HepG2 (cell line): Measurements from ENCODE around the gene FAM83F. TPM values are rescaled to one million over a fixed set of nuclear protein-coding genes. Genes with fewer than 3 reads are reported as not detected.

ENCODE experiments used
- ATAC-seq: fragments of 200-7000 bp; cut with Tn5 transposase; 3 replicates; pipeline ENCODE4 v1.9.1; 2020; ENCODE audit warnings: mild to moderate bottlenecking, moderate library complexity
- BruUV-seq: library from RNA; stranded (reverse); fragments of 400-500 nt; replicated peaks from 2 replicates; lab custom pipeline; 2021; lab: Mats Ljungman, UMichigan
- CTCF ChIA-PET: fragments of 300-600 bp; formaldehyde crosslinking; extraction: SDS; loops from one replicate; lab custom pipeline; 2021; ENCODE audit warnings: low total read pairs, inconsistent platforms, low intra/inter-chr PET ratio; lab: Yijun Ruan, JAX
- POLR2A ChIA-PET: fragments of 350-600 bp; sonication (Branson Sonifier 250); formaldehyde crosslinking; loops from one replicate; lab custom pipeline; 2020; ENCODE audit warnings: antibody characterized with exemption, inconsistent platforms; lab: Yijun Ruan, JAX
- DNase-seq: peaks from one replicate; pipeline ENCODE4 v3.0.0-alpha.2; 2015; ENCODE audit warnings: low spot score
- FAIRE-seq: peaks from 3 replicates; lab custom pipeline; 2011; peaks lifted over from hg19 to GRCh38; lab: Jason Lieb, UNC
- H2AFZ ChIP-seq: one replicate; pipeline ENCODE4 v1.6.1; 2011; ENCODE audit warnings: low read length, inconsistent platforms
- H3K27ac ChIP-seq: fragments of 300-600 bp; 3 replicates; pipeline ENCODE4 v1.8.0; 2011; ENCODE audit warnings: mixed run types, mild to moderate bottlenecking, mixed read lengths, low read length, inconsistent platforms; ENCODE audit not compliant: insufficient read depth; ENCODE audit errors: extremely low read length
- H3K27me3 ChIP-seq, 2 experiments: fragments of 200-600 bp in 1 of 2; 2 replicates in 1 of 2; 3 replicates in 1 of 2; pipeline versions ENCODE4 v1.6.0 to v1.8.0; 2011; ENCODE audit warnings: low read length in 2 of 2, mild to moderate bottlenecking in 2 of 2, moderate library complexity in 2 of 2, inconsistent platforms in 1 of 2; ENCODE audit not compliant: insufficient read depth in 2 of 2, control insufficient read depth in 1 of 2
- H3K36me3 ChIP-seq, 2 experiments: fragments of 200-600 bp in 1 of 2; replicated peaks in 1 of 2; 2 replicates in 1 of 2; 3 replicates in 1 of 2; pipeline versions ENCODE4 v1.5.1 to v1.8.0; 2011; ENCODE audit warnings: low read length in 2 of 2, inconsistent platforms in 1 of 2; ENCODE audit not compliant: insufficient read depth in 2 of 2, control insufficient read depth in 1 of 2
- H3K4me1 ChIP-seq: 2 replicates; pipeline ENCODE4 v1.5.1; 2012; ENCODE audit warnings: low read length, inconsistent platforms; ENCODE audit not compliant: insufficient read depth
- H3K4me2 ChIP-seq: 2 replicates; pipeline ENCODE4 v1.6.0; 2011; ENCODE audit warnings: low read depth, low read length, inconsistent platforms
- H3K4me3 ChIP-seq, 3 experiments: fragments of 200-600 bp in 1 of 3; sonication (generic), shearing (Covaris generic) in 1 of 3; replicated peaks in 1 of 3; 2 replicates each; pipeline ENCODE4 v1.5.1; 2011 to 2016; ENCODE audit warnings: low read length in 3 of 3, inconsistent platforms in 2 of 3, low read depth in 2 of 3, mild to moderate bottlenecking in 2 of 3, control low read depth in 1 of 3, mixed read lengths in 1 of 3; ENCODE audit not compliant: insufficient read depth in 1 of 3
- H3K79me2 ChIP-seq: one replicate; pipeline ENCODE4 v1.6.1; 2011; ENCODE audit warnings: low read length, inconsistent platforms; ENCODE audit not compliant: insufficient read depth
- H3K9ac ChIP-seq: 2 replicates; pipeline ENCODE4 v1.6.0; 2011; ENCODE audit warnings: mild to moderate bottlenecking, low read depth, low read length, inconsistent platforms; ENCODE audit not compliant: insufficient read depth
- H3K9me3 ChIP-seq: 2 replicates; pipeline ENCODE4 v1.5.1; 2012; ENCODE audit warnings: mild to moderate bottlenecking, low read length
- H4K20me1 ChIP-seq: 2 replicates; pipeline ENCODE4 v1.6.0; 2011; ENCODE audit warnings: inconsistent platforms, mild to moderate bottlenecking, low read length, moderate library complexity; ENCODE audit not compliant: insufficient read depth
- ATF3 ChIP-seq: sonication (generic); formaldehyde crosslinking; IDR thresholded peaks from 2 replicates; pipeline ENCODE4 v1.4.0; 2020; ENCODE audit warnings: missing genetic modification reagents
- IKZF1 ChIP-seq: fragments of 450-650 bp; IDR thresholded peaks from 2 replicates; pipeline ENCODE4 v1.7.1; 2016
- KLF9 ChIP-seq: IDR thresholded peaks from 2 replicates; pipeline ENCODE4 v1.6.1; 2016; ENCODE audit warnings: low read depth
- MAFF ChIP-seq: IDR thresholded peaks from 2 replicates; pipeline ENCODE4 v1.6.1; 2011; ENCODE audit warnings: low read depth, low read length, improper control_type of control experiment
- MAFK ChIP-seq, 2 experiments: IDR thresholded peaks in 1 of 2; conservative IDR thresholded peaks in 1 of 2; 2 replicates each; pipeline ENCODE4 v1.6.1; 2011; ENCODE audit warnings: improper control_type of control experiment in 2 of 2, low read length in 2 of 2
- RARA ChIP-seq: IDR thresholded peaks from 2 replicates; pipeline ENCODE4 v1.6.1; 2016; ENCODE audit warnings: missing genetic modification reagents, missing compliant biosample characterization
- YY1 ChIP-seq: IDR thresholded peaks from 2 replicates; pipeline ENCODE4 v1.6.1; 2011; ENCODE audit warnings: low read length, low read depth, moderate library complexity, mild to moderate bottlenecking; ENCODE audit not compliant: insufficient read depth, insufficient replicate concordance
- ZBTB25 ChIP-seq: IDR thresholded peaks from 2 replicates; pipeline ENCODE4 v1.6.1; 2018; ENCODE audit warnings: missing genetic modification reagents
- ZNF557 ChIP-seq: sonication (generic); formaldehyde crosslinking; IDR thresholded peaks from 2 replicates; pipeline ENCODE4 v1.4.0; 2020; ENCODE audit warnings: missing genetic modification reagents
- ZSCAN21 ChIP-seq: sonication (generic); formaldehyde crosslinking; IDR thresholded peaks from 2 replicates; pipeline ENCODE4 v1.8.0; 2022; ENCODE audit warnings: mild to moderate bottlenecking, missing genetic modification reagents, moderate library complexity, borderline replicate concordance
- whole genome bisulfite sequencing: methylation state at CpG from one replicate; pipeline ENCODE4 v1.1.6; 2017; ENCODE audit warnings: low lambda C conversion rate; 5-methylcytosine and 5-hydroxymethylcytosine counted together
- in situ Hi-C: cut with HindIII; loops from 2 replicates; pipeline ENCODE4 v1.10.0; 2017; ENCODE audit warnings: low pct_unique_long_range_greater_than_20kb; ENCODE audit not compliant: extremely low pct_ligation_motif_present
- intact Hi-C: fragments of 100-400 bp; cut with micrococcal nuclease; formaldehyde crosslinking; loops from one replicate; pipeline ENCODE4 v1.10.0; 2022; ENCODE audit not compliant: unreplicated experiment
- polyA plus RNA-seq, 8 experiments: library from polyadenylated mRNA; depleted of rRNA in 3 of 8; stranded (reverse) in 7 of 8; unstranded in 1 of 8; fragments of >200 nt; fragmentation: Illumina TruSeq in 4 of 8; extraction: Trizol in 4 of 8; gene quantifications; 2 replicates each; pipeline versions ENCODE4 v1.2.1 to v1.2.3, GENCODE V29; 2011 to 2016; ENCODE audit warnings: low read depth in 4 of 8, missing spikeins in 1 of 8, mixed read lengths in 1 of 8; ENCODE audit not compliant: insufficient read depth in 1 of 8
- total RNA-seq, 5 experiments: library from RNA; depleted of rRNA; stranded (reverse); fragments of >200 nt; fragmentation: Illumina TruSeq; extraction: Trizol; gene quantifications; 2 replicates each; pipeline ENCODE4 v1.2.3, GENCODE V29; 2016; ENCODE audit warnings: low read depth in 1 of 5

The FAM83F gene
- total and polyA plus RNA-seq, 2 of the 13 experiments (the other 11 are each of a cell fraction or from before 2014, with no cell fraction given) = not detected

- Histone ChIP-seq H3K4me1 (peaks cover 7% of the 10 kb centered on the region), H3K9ac (no peak overlapping the region), H3K9me3 (no peaks in the 10 kb centered on the region), H3K79me2 (no peaks in the 10 kb centered on the region), H3K27ac (no peak overlapping the region), H3K36me3 (no peaks in the 10 kb centered on the region), H3K27me3 (peaks cover 4 to 45% of the 10 kb centered on the region in 2 experiments; a peak in 3 of 5 replicates), H3K4me3 (no peak overlapping the region), H4K20me1 (no peaks in the 10 kb centered on the region), H3K4me2 (no peak overlapping the region), H2AFZ (no peak overlapping the region)
- CTCF ChIA-PET = no interaction called here
- DNase-seq (no peak), FAIRE-seq (no peak), ATAC-seq (no peak)
- in situ Hi-C loops = no loop called here
- no TSS peak for BruUV-seq
- intact Hi-C loops = no loop called here
- TF ChIP-seq RARA (CRISPR knock-in tag) (no peak), ZSCAN21 (no peak), IKZF1 (no peak), KLF9 (CRISPR knock-in tag) (no peak), YY1 (no peak)
- POLR2A ChIA-PET = no interaction called here
- WGBS = 52% methylated on average over 18 of the region's 24 CpGs
Measured at GRCh38 chr22:40009951-40010671, 15.4 kb downstream of the FAM83F start.

GRCh38 chr22:40010746-40011145 is 16.0 kb downstream of the FAM83F start:
- no TSS peak for BruUV-seq
- Histone ChIP-seq H3K27me3 (peaks cover 4 to 42% of the 10 kb centered on the region in 2 experiments; a peak in 3 of 5 replicates), H3K9ac (no peak overlapping the region), H3K36me3 (no peaks in the 10 kb centered on the region), H4K20me1 (no peaks in the 10 kb centered on the region), H3K4me2 (no peak overlapping the region), H3K79me2 (no peaks in the 10 kb centered on the region), H2AFZ (no peak overlapping the region), H3K4me3 (no peak overlapping the region), H3K4me1 (peaks cover 12% of the 10 kb centered on the region), H3K9me3 (no peaks in the 10 kb centered on the region), H3K27ac (no peak overlapping the region)
- FAIRE-seq (no peak), ATAC-seq (no peak), DNase-seq (no peak)
- WGBS = 0% methylated on average over 3 of the region's 6 CpGs
- CTCF ChIA-PET = no interaction called here
- intact Hi-C loops (no loop called here), in situ Hi-C loops (no loop called here)
- POLR2A ChIA-PET = no interaction called here
- TF ChIP-seq ZNF557 (no peak), MAFF (peak; percentile 49), ATF3 (CRISPR knock-in tag) (no peak), ZBTB25 (CRISPR knock-in tag) (no peak), MAFK (conservative IDR thresholded peaks at IDR 0.05 in 1 of 2, IDR thresholded peaks at IDR 0.05 in 1 of 2; ENCODE audit: low read length in 2 of 2) (peak; percentile 57 to 62)
